Activated CD8-positive, alpha-beta T cell treated with anti-CD3 and anti-CD28 coated beads for 36 hours (primary cell): ENCODE data around the gene ASPSCR1. TPM values are rescaled to one million over a fixed set of nuclear protein-coding genes. Genes with fewer than 3 reads are reported as not detected.

Experiments
- ATAC-seq: fragments of 200-7000 bp; cut with Tn5 transposase; one replicate; pipeline ENCODE4 v1.10.0; 2021; ENCODE audit warnings: mild to moderate bottlenecking, moderate library complexity
- CTCF ChIA-PET: fragments of 350-600 bp; sonication (Branson Sonifier 250); formaldehyde crosslinking; loops from one replicate; lab custom pipeline; 2021; ENCODE audit warnings: antibody characterized with exemption; lab: Charles Lee
- POLR2A ChIA-PET: fragments of 350-600 bp; sonication (Branson Sonifier 250); formaldehyde crosslinking; loops from one replicate; lab custom pipeline; 2021; ENCODE audit warnings: antibody characterized with exemption; lab: Charles Lee
- DNase-seq: peaks from one replicate; pipeline ENCODE4 v3.0.0-alpha.2; 2020
- H3K27ac Mint-ChIP-seq: one replicate; pipeline ENCODE4 v1.8.0; 2021; ENCODE audit warnings: mild to moderate bottlenecking, mixed read lengths
- H3K27me3 Mint-ChIP-seq: one replicate; pipeline ENCODE4 v1.8.0; 2021; ENCODE audit warnings: mixed read lengths
- H3K36me3 Mint-ChIP-seq: one replicate; pipeline ENCODE4 v1.8.0; 2021; ENCODE audit warnings: low read depth, mixed read lengths
- H3K4me1 Mint-ChIP-seq: one replicate; pipeline ENCODE4 v1.8.0; 2021; ENCODE audit warnings: low read depth, mixed read lengths
- H3K4me3 Mint-ChIP-seq: one replicate; pipeline ENCODE4 v1.8.0; 2021; ENCODE audit warnings: mild to moderate bottlenecking, moderate library complexity, mixed read lengths
- H3K9me3 Mint-ChIP-seq: one replicate; pipeline ENCODE4 v1.8.0; 2021; ENCODE audit warnings: mixed read lengths
- intact Hi-C: fragments of 100-400 bp; cut with micrococcal nuclease; formaldehyde crosslinking; loops from one replicate; pipeline ENCODE4 v1.10.0; 2022
- total RNA-seq, 2 experiments: library from RNA; stranded (reverse); gene quantifications; one replicate each; pipeline ENCODE4 v1.2.3, GENCODE V29; 2021
- TF ChIP-seq, protein P1 (sequence below): fragments of 200-600 bp; IDR thresholded peaks from one replicate; pipeline ENCODE4 v1.8.0; 2022; ENCODE audit warnings: antibody characterized with exemption, mild to moderate bottlenecking

The ASPSCR1 gene
- total RNA-seq, 2 experiments from 2014 or later, result 18.7 to 24.5 TPM

DNA sequence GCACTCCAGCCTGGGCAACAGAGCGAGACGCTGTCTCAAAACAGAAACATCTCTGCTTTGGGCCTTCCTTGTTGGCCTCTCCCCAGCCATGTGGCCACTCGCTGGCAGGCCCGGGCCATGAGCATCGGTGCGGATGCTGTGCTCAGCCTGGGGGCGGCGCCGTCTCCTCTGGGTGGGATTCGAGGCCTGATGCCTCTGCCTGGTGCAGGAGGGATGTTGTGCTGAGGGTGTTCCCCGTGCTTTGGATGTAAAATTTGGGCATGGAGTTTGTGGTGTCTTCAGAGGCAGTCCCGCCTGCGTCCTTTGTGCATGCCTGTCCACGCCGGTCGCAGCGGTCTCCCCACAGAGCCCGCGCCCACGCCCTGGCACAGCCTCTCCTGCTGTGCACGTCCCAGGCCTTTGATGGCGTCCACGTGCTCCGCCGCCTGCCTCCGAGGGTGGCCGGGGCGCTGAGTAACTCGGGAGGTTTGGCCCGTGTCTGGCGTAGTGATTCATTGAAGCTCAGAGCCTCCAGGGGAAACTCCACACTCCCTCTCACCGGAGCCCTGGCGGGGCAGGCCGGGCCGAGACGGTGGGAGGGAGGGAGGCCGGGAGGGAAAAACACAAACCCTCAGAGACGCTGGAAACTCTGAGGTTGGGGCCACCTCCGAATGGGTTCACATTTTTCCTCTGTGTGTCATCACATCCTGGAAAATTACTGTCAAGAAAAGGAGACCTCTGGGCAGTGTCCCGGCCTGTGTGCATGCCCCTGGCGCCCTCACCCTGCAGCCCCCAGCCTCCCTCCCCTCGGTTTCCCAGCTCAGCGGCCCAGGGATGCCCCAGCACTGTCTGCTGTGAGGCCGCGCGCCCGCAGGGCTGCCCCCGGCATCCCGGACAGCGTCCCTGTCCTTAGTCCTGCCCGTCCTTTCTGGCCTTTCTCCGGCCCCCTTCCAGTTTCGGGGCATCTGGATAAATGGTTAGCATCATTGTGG lies 26.3 kb downstream of the ASPSCR1 start:
- ChIA-PET POLR2A (interaction anchor here (0.6 kb wide), 2 partner anchors 179 to 507 kb away, joined by 3 read pairs; no protein-coding TSS in a partner anchor), CTCF (interaction anchor here (1.4 to 3.5 kb wide), 2 partner anchors 17 to 44 kb away, joined by 5 to 11 read pairs; no protein-coding TSS in a partner anchor)
- no peaks in the 10 kb centered on the region for H3K36me3 Mint-ChIP-seq
- no peak overlapping the region for H3K4me3 Mint-ChIP-seq
- no peaks in the 10 kb centered on the region for H3K27me3 Mint-ChIP-seq
- H3K4me1 Mint-ChIP-seq, result no peaks in the 10 kb centered on the region
- ATAC-seq (peak; percentile 59), DNase-seq (peak; percentile 23)
- intact Hi-C loops, result no loop called here
- H3K9me3 Mint-ChIP-seq, result no peaks in the 10 kb centered on the region
- TF ChIP-seq, protein P1, sequence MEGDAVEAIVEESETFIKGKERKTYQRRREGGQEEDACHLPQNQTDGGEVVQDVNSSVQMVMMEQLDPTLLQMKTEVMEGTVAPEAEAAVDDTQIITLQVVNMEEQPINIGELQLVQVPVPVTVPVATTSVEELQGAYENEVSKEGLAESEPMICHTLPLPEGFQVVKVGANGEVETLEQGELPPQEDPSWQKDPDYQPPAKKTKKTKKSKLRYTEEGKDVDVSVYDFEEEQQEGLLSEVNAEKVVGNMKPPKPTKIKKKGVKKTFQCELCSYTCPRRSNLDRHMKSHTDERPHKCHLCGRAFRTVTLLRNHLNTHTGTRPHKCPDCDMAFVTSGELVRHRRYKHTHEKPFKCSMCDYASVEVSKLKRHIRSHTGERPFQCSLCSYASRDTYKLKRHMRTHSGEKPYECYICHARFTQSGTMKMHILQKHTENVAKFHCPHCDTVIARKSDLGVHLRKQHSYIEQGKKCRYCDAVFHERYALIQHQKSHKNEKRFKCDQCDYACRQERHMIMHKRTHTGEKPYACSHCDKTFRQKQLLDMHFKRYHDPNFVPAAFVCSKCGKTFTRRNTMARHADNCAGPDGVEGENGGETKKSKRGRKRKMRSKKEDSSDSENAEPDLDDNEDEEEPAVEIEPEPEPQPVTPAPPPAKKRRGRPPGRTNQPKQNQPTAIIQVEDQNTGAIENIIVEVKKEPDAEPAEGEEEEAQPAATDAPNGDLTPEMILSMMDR, result no peak
- no peak overlapping the region for H3K27ac Mint-ChIP-seq

DNA sequence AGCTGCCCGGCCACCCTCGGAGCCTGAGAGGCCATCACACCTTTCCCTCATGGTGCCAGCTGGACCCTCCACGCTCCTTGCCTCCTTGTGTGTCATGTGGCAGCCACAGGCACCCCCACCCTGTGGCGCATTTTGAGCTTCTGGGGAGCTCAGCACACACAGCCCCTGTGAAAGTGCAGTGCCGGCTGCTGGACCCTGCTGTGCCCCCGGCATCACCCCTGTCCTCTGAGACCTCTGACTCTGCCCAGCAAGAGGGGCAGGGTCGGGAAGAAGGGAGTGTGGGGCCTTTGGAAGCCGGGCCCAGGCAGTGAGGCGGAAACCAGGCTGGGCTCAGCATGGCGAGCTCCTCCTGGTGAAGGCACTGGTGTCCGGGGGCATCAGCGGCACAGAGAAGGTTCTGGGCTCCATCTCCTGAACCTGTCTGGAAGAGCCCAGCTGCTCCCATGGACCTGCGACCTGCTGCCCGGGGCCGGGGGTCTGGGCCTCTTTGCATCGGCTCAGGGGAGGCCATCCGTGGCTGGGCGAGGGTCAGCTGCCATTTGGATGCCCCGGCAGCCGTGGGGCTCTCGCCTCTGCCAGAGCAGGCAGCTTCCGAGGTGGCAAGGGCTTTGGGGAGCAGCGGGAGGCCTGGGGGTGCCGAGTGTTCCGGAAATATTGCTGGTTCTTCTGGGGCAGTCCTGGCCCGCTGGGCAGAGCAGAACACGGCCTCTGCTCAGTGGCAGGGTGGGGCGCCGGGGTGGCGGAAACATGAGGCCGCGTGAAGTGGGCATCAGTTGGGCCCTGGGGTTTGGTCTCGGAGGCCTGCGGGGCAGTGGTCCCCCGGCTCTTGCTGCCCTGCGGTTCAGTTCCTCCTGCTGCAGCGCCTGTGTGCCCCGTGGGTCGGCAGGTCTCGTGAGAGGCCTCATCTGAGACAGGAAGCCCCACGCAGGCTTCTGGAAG lies 27.4 kb downstream of the ASPSCR1 start:
- H3K36me3 Mint-ChIP-seq, result no peaks in the 10 kb centered on the region
- no peak for ATAC-seq
- H3K4me1 Mint-ChIP-seq, result peaks cover 6% of the 10 kb centered on the region
- no peak for DNase-seq
- intact Hi-C loops, result no loop called here
- no peaks in the 10 kb centered on the region for H3K27me3 Mint-ChIP-seq
- CTCF ChIA-PET, result interaction anchor here (1.1 to 3.5 kb wide), 3 partner anchors 15 to 45 kb away, joined by 3 to 11 read pairs (median 5); no protein-coding TSS in a partner anchor
- H3K4me3 Mint-ChIP-seq, result no peak overlapping the region
- TF ChIP-seq, protein P1, result no peak
- no peak overlapping the region for H3K27ac Mint-ChIP-seq
- no peaks in the 10 kb centered on the region for H3K9me3 Mint-ChIP-seq
- POLR2A ChIA-PET, result no interaction called here

DNA sequence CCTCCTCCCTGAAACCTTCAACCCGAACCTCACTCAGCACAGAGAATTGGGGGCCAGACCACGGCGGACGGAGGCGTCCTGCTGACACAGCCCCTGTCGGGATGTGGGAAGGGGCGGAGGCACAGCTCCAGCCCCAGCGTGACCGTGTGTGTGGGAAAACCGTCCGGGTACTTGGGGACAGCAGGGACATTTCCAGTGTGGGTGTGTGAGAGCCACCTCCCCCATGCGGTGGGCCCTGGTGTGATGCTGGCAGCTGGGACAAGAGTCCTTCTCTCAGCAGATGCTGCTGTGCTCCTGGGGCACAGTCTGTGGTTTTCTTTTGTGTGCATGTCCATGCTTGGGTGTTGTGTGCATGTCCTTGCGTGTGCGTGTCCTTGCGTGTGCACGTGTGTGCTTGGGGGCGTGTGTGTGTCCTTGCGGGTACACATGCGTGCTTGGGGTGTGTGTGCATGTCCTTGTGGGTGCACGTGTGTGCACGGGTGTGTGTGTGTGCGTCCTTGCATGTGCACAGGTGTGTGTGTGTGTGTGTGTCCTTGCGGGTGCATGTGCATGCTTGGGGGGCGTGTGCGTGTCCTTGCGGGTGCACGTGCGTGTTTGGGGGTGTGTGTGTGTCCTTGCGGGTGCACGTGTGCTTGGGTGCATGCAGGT lies 28.4 kb downstream of the ASPSCR1 start:
- no peaks in the 10 kb centered on the region for H3K9me3 Mint-ChIP-seq
- no peak overlapping the region for H3K4me3 Mint-ChIP-seq
- DNase-seq (no peak), ATAC-seq (no peak)
- peaks cover 6% of the 10 kb centered on the region for H3K4me1 Mint-ChIP-seq
- no peaks in the 10 kb centered on the region for H3K27me3 Mint-ChIP-seq
- TF ChIP-seq, protein P1, result no peak
- intact Hi-C loops, result no loop called here
- ChIA-PET CTCF (no interaction called here), POLR2A (no interaction called here)
- H3K36me3 Mint-ChIP-seq, result no peaks in the 10 kb centered on the region
- no peak overlapping the region for H3K27ac Mint-ChIP-seq

DNA sequence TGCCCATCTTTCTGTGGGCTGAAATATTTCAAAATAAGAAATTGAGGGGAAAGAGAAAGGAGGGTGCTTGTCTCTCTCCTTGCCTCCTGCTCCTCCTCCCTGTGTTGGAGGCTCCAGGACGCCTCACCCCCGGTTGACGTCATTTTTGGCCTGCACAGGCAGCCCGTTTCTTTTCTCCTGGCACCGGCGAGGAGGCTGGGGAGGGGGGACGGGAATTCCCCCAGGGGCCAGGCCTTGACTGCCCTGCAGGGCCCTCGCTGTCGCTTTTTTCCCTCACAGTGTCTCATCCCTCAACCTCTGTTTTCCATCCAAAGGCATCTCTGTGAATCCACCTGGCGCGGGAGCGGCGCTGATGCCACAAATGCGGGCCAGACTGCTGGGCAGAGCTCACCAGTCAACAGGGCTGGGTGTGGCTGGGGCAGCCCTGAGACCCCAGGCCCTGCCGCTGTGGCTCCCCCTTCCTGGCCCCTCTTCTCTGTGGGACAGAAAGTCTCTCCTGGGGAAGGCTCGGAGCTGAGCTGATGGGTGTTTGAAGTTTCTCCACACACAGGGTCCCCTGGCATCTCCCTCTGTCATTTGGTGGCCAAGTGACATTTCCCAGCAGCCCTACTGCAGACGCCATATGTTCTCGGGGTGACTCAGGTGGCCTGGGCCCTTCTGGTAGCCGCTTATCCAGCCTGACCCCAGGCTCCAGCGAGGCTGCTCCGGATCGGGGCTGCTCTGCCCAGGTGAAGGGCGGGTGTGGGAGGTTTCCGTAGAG lies 29.2 kb downstream of the ASPSCR1 start:
- POLR2A ChIA-PET, result no interaction called here
- Mint-ChIP-seq H3K9me3 (no peaks in the 10 kb centered on the region), H3K27me3 (no peaks in the 10 kb centered on the region), H3K4me3 (no peak overlapping the region), H3K27ac (no peak overlapping the region), H3K4me1 (peaks cover 6% of the 10 kb centered on the region), H3K36me3 (no peaks in the 10 kb centered on the region)
- DNase-seq, result no peak
- intact Hi-C loops, result no loop called here
- CTCF ChIA-PET, result no interaction called here
- TF ChIP-seq, protein P1, result no peak
- no peak for ATAC-seq
